ENCODE data around the gene ZSCAN16. TPM values are rescaled to one million over a fixed set of nuclear protein-coding genes. Genes with fewer than 3 reads are reported as not detected.

ZSCAN16 gene
- total and polyA plus RNA-seq, 2 donors (not counting 1 experiment from before 2014, with no cell fraction given): 5.4 to 15.4 TPM

GRCh38 chr6:28080631-28081485 lies 43.6 kb upstream of the ZSCAN16 start:
- no peaks in the 10 kb centered on the region for H3K27me3 Mint-ChIP-seq
- under 1% methylated on average over 42 of the region's 46 CpGs for WGBS (ENCODE audit: insufficient coverage)
- H3K27ac ChIP-seq (ENCODE audit: low read length in 2 of 2): peak overlapping the region; percentile 94 to 100

More at GRCh38 chr6:28080631-28081485, 43.6 kb upstream of the ZSCAN16 start:
- Histone ChIP-seq H3K4me1 (ENCODE audit: control insufficient read depth in 2 of 2, insufficient read depth in 2 of 2, low read length in 2 of 2) (peaks cover 10 to 22% of the 10 kb centered on the region in 2 donors), H3K9me3 (ENCODE audit: control extremely low read depth in 1 of 3, control insufficient read depth in 2 of 3, insufficient read depth in 1 of 3, low read length in 2 of 3) (no peaks in the 10 kb centered on the region), H3K4me2 (replicated peaks; ENCODE audit: low read depth, low read length, poor library complexity, severe bottlenecking) (peak overlapping the region; percentile 87), H4K20me1 (ENCODE audit: control insufficient read depth, insufficient read depth, low read length, poor library complexity, severe bottlenecking) (no peaks in the 10 kb centered on the region), H3K79me2 (ENCODE audit: control insufficient read depth, insufficient read depth, low read length) (no peaks in the 10 kb centered on the region), H2AFZ (ENCODE audit: insufficient read depth, low read depth, low read length, poor library complexity, severe bottlenecking) (peak overlapping the region; percentile 68), H3K4me3 (ENCODE audit: control extremely low read depth in 1 of 5, extremely low read depth in 1 of 5, insufficient read depth in 1 of 5, low read depth in 2 of 5, low read length in 4 of 5) (peak overlapping the region; percentile 67 to 96 (median 88)), H3K36me3 (replicated peaks in 1 of 2; ENCODE audit: control extremely low read depth in 1 of 2, control insufficient read depth in 1 of 2, extremely low read depth in 1 of 2, insufficient read depth in 2 of 2, low read length in 1 of 2) (peaks cover 0 to 6% of the 10 kb centered on the region in 2 experiments), H3K9ac (ENCODE audit: low read length) (peak overlapping the region; percentile 100), H3K27me3 (replicated peaks in 1 of 4; ENCODE audit: control extremely low read depth in 1 of 4, control insufficient read depth in 3 of 4, insufficient read depth in 4 of 4, low read length in 3 of 4) (no peaks in the 10 kb centered on the region)
- peak overlapping the region; percentile 98 for H3K27ac Mint-ChIP-seq
- ChIA-PET CTCF (interaction anchor here (1.0 kb wide), 1 partner anchor 27 kb away, joined by 3 read pairs; no protein-coding TSS in a partner anchor), POLR2A (interaction anchor here (0.6 to 1.4 kb wide), 10 partner anchors 24 to 1552 kb away, joined by 3 to 10 read pairs (median 5); partner anchors contain the start of genes NKAPL and ZKSCAN8)
- peak overlapping the region; percentile 92 for H3K4me3 Mint-ChIP-seq
- intact Hi-C loops (cut with micrococcal nuclease): loop anchor here (1.0 to 10.0 kb wide), 11 partner anchors 23 to 949 kb away; partner anchors contain the start of genes ZKSCAN8, ZSCAN16, ZSCAN26 and ZSCAN31
- DNase-seq (peak; percentile 98), ATAC-seq (ENCODE audit: low read depth) (peak; percentile 67)
- no peaks in the 10 kb centered on the region for H3K9me3 Mint-ChIP-seq (ENCODE audit: insufficient read depth)
- peaks cover 36% of the 10 kb centered on the region for H3K4me1 Mint-ChIP-seq
- TF ChIP-seq EZH2 (IDR thresholded peaks at IDR 0.05; ENCODE audit: borderline replicate concordance, insufficient read depth, low read depth, low read length, poor library complexity, severe bottlenecking): no peak
- no peak for TF ChIP-seq CTCF (IDR thresholded peaks at IDR 0.05)

Measured in B cell (primary cell).